Left lung (tissue), 14 donors: ENCODE results near the gene UBA52. TPM values are rescaled to one million over a fixed set of nuclear protein-coding genes. Genes with fewer than 3 reads are reported as not detected.
A peak's percentile ranks its signal among the peaks of the same experiment; 100 is the strongest.
"Not testable (repeated sequence)": the region's sequence is repeated elsewhere in the genome, so short reads cannot be mapped to it uniquely, and the experiment has no call there.

Experiments used
- ATAC-seq: fragments of 200-7000 bp; cut with Tn5 transposase; one replicate; pipeline ENCODE4 v1.9.1; 2020; ENCODE audit warnings: moderate library complexity
- DNase-seq, 4 donors: peaks; one replicate each; pipeline ENCODE4 v3.0.0-alpha.2; 2013 to 2020
- H3K27ac ChIP-seq, 2 donors: fragments of 200-600 bp; sonication (generic) in 1 of 2; one replicate each; pipeline versions ENCODE4 v1.5.0 to v1.8.0; 2020 to 2021
- H3K27me3 ChIP-seq, 2 donors: fragments of 200-600 bp; sonication (generic) in 1 of 2; one replicate each; pipeline versions ENCODE4 v1.5.0 to v1.8.0; 2020 to 2021
- H3K36me3 ChIP-seq, 2 donors: fragments of 200-600 bp; sonication (generic) in 1 of 2; one replicate each; pipeline versions ENCODE4 v1.5.0 to v1.8.0; 2020 to 2021
- H3K4me1 ChIP-seq, 2 donors: fragments of 200-600 bp; one replicate each; pipeline ENCODE4 v1.8.0; 2021
- H3K4me3 ChIP-seq, 2 donors: fragments of 200-600 bp; sonication (generic) in 1 of 2; one replicate each; pipeline versions ENCODE4 v1.5.0 to v1.8.0; 2020 to 2021; ENCODE audit warnings: mild to moderate bottlenecking in 1 of 2
- H3K9me3 ChIP-seq, 2 donors: fragments of 200-600 bp; sonication (generic) in 1 of 2; one replicate each; pipeline versions ENCODE4 v1.5.0 to v1.8.0; 2020 to 2021
- CTCF ChIP-seq, 2 donors: fragments of 200-600 bp; sonication (generic) in 1 of 2; IDR thresholded peaks; one replicate each; pipeline versions ENCODE4 v1.5.0 to v1.8.0; 2021; ENCODE audit warnings: antibody characterized with exemption in 2 of 2
- intact Hi-C, 2 donors: fragments of 100-400 bp; cut with DNase I; formaldehyde crosslinking; loops; one replicate each; pipeline versions ENCODE4 v1.11.2 to v1.14.2; 2022
- long read RNA-seq, 12 donors: library from polyadenylated mRNA in 2 of 12; unstranded in 2 of 12; transcript quantifications; one replicate each; pipeline ENCODE4 v2.0.0 and lab custom pipeline, GENCODE V29; 2019 to 2026
- polyA plus RNA-seq, 6 donors: library from polyadenylated mRNA; unstranded; fragments of 120-200 nt; gene quantifications; one replicate each; pipeline ENCODE4 v1.2.1, GENCODE V29; 2013; ENCODE audit not compliant: insufficient read length in 6 of 6
- total RNA-seq, 2 donors: library from RNA; stranded (reverse); fragmentation: NEBNext Ultra II Directional; extraction: Animal tissue kit (Norgen Biotek cat#: 25700); gene quantifications; one replicate each; pipeline ENCODE4 v1.2.1, GENCODE V29; 2021
- donor health status: DM: no; HTN: yes; CAD: no.
- donor health status: DM: no; HTN: no; CAD: no.

The UBA52 gene
- total RNA-seq = 100 to 1,000 TPM; 922 to 971 TPM
- 1,000 to 10,000 TPM in 1 of 6 donors, 100 to 1,000 TPM in 5; 875 to 1,008 (median 931) TPM for polyA plus RNA-seq
- long read RNA-seq, donor 1, transcript UBA52-202 (5 exons, 2,845 nt) = minor isoform, 290 of 1,311 reads
- long read RNA-seq, donor 1, transcript UBA52-201 (5 exons, 572 nt) = major isoform, 501 of 1,311 reads
- long read RNA-seq, donor 1, transcript UBA52-209 (4 exons, 514 nt) = minor isoform, 277 of 1,311 reads
- long read RNA-seq, donor 1, transcript UBA52-207 (6 exons, 764 nt) = minor isoform, 5 of 1,311 reads
- long read RNA-seq, donor 1, partial matches to known transcripts = 114 of 1,311 reads
- long read RNA-seq, donor 1, other reads (novel, unspliced or antisense) = 117 of 1,311 reads
- long read RNA-seq, donor 2, transcript UBA52-209 (4 exons, 514 nt) = minor isoform, 266 of 1,082 reads
- long read RNA-seq, donor 2, transcript UBA52-201 (5 exons, 572 nt) = major isoform, 360 of 1,082 reads
- long read RNA-seq, donor 2, transcript UBA52-206 (3 exons, 508 nt) = minor isoform, 16 of 1,082 reads
- long read RNA-seq, donor 2, transcript UBA52-202 (5 exons, 2,845 nt) = minor isoform, 206 of 1,082 reads
- long read RNA-seq, donor 2, partial matches to known transcripts = 144 of 1,082 reads
- long read RNA-seq, donor 2, other reads (novel, unspliced or antisense) = 80 of 1,082 reads
- long read RNA-seq, donor 3, transcript UBA52-201 (5 exons, 572 nt) = major isoform, 328 of 865 reads
- long read RNA-seq, donor 3, transcript UBA52-202 (5 exons, 2,845 nt) = minor isoform, 189 of 865 reads
- long read RNA-seq, donor 3, transcript UBA52-209 (4 exons, 514 nt) = minor isoform, 202 of 865 reads
- long read RNA-seq, donor 3, partial matches to known transcripts = 67 of 865 reads
- long read RNA-seq, donor 3, other reads (novel, unspliced or antisense) = 70 of 865 reads
- long read RNA-seq, donor 4, transcript UBA52-209 (4 exons, 514 nt) = minor isoform, 132 of 914 reads
- long read RNA-seq, donor 4, transcript UBA52-201 (5 exons, 572 nt) = major isoform, 507 of 914 reads
- long read RNA-seq, donor 4, transcript UBA52-202 (5 exons, 2,845 nt) = minor isoform, 242 of 914 reads
- long read RNA-seq, donor 4, partial matches to known transcripts = 12 of 914 reads
- long read RNA-seq, donor 4, other reads (novel, unspliced or antisense) = 16 of 914 reads
- long read RNA-seq, donor 5, transcript UBA52-201 (5 exons, 572 nt) = major isoform, 307 of 873 reads
- long read RNA-seq, donor 5, transcript UBA52-209 (4 exons, 514 nt) = minor isoform, 235 of 873 reads
- long read RNA-seq, donor 5, transcript UBA52-202 (5 exons, 2,845 nt) = minor isoform, 157 of 873 reads
- long read RNA-seq, donor 5, partial matches to known transcripts = 81 of 873 reads
- long read RNA-seq, donor 5, other reads (novel, unspliced or antisense) = 86 of 873 reads
- long read RNA-seq, donor 6, transcript UBA52-209 (4 exons, 514 nt) = minor isoform, 261 of 1,055 reads
- long read RNA-seq, donor 6, transcript UBA52-201 (5 exons, 572 nt) = major isoform, 345 of 1,055 reads
- long read RNA-seq, donor 6, transcript UBA52-206 (3 exons, 508 nt) = minor isoform, 7 of 1,055 reads
- long read RNA-seq, donor 6, transcript UBA52-202 (5 exons, 2,845 nt) = minor isoform, 175 of 1,055 reads
- long read RNA-seq, donor 6, partial matches to known transcripts = 151 of 1,055 reads
- long read RNA-seq, donor 6, other reads (novel, unspliced or antisense) = 110 of 1,055 reads
- long read RNA-seq, donor 7, transcript UBA52-202 (5 exons, 2,845 nt) = minor isoform, 103 of 423 reads
- long read RNA-seq, donor 7, transcript UBA52-209 (4 exons, 514 nt) = minor isoform, 122 of 423 reads
- long read RNA-seq, donor 7, transcript UBA52-201 (5 exons, 572 nt) = major isoform, 127 of 423 reads
- long read RNA-seq, donor 7, partial matches to known transcripts = 43 of 423 reads
- long read RNA-seq, donor 7, other reads (novel, unspliced or antisense) = 23 of 423 reads
- long read RNA-seq, donor 8, transcript UBA52-202 (5 exons, 2,845 nt) = minor isoform, 91 of 366 reads
- long read RNA-seq, donor 8, transcript UBA52-209 (4 exons, 514 nt) = minor isoform, 75 of 366 reads
- long read RNA-seq, donor 8, transcript UBA52-201 (5 exons, 572 nt) = major isoform, 157 of 366 reads
- long read RNA-seq, donor 8, partial matches to known transcripts = 7 of 366 reads
- long read RNA-seq, donor 8, other reads (novel, unspliced or antisense) = 34 of 366 reads
- long read RNA-seq, donor 9, partial matches to known transcripts = 0 of 1 reads
- long read RNA-seq, donor 9, other reads (novel, unspliced or antisense) = 0 of 1 reads
- long read RNA-seq, donor 10, transcript UBA52-201 (5 exons, 572 nt) = major isoform, 279 of 586 reads
- long read RNA-seq, donor 10, transcript UBA52-209 (4 exons, 514 nt) = minor isoform, 65 of 586 reads
- long read RNA-seq, donor 10, transcript UBA52-202 (5 exons, 2,845 nt) = minor isoform, 211 of 586 reads
- long read RNA-seq, donor 10, partial matches to known transcripts = 6 of 586 reads
- long read RNA-seq, donor 10, other reads (novel, unspliced or antisense) = 18 of 586 reads
- long read RNA-seq, donor 11 = 0 reads
- long read RNA-seq, donor 12, transcript UBA52-202 (5 exons, 2,845 nt) = minor isoform, 103 of 477 reads
- long read RNA-seq, donor 12, transcript UBA52-201 (5 exons, 572 nt) = major isoform, 193 of 477 reads
- long read RNA-seq, donor 12, transcript UBA52-209 (4 exons, 514 nt) = minor isoform, 121 of 477 reads
- long read RNA-seq, donor 12, partial matches to known transcripts = 15 of 477 reads
- long read RNA-seq, donor 12, other reads (novel, unspliced or antisense) = 42 of 477 reads

DNA sequence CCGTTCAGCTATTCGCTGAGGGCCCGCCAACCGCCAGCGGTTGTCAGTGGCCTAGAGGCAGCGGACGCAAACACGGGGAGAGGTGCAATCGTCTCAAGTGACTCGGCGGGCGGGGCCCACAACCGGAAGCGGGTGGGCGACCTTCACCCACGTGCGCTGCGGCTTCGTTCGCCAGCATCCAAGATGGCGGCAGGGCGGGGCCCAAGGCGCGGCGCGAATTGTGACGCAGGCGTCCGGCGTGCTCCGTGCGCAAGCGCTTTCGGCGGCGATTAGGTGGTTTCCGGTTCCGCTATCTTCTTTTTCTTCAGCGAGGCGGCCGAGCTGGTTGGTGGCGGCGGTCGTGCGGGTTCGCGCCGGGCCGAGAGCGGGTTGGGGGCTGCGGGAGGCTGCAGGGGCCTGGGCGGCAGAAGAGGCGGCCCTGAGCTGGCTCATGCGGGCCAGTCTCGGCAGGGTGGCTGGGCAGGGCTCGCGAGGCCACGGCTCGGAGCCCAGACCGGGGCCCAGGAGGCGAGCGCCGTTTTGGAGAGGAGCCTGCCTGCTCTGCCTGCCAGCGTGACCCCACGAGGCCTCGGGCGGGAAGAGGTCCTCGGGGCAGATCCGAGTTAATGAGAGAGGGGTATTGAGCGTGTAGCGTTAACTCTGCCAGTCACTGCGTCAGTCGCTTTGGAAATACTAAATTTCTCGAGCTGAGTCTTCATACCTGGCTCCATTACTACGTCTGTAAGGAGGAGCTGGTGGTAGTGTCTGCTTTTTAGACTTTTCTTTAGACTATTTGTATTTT, at the start of gene UBA52:
Gene UBA52 (plus strand): TSS at position 294 of the 781 bp plus-strand sequence. CDS start 1,444 bp downstream, outside the sequence.
- Histone ChIP-seq H3K27me3 (no peaks in the 10 kb centered on the region), H3K4me1 (peaks cover 16 to 21% of the 10 kb centered on the region in 2 donors), H3K27ac (peak within 1 kb of the TSS; percentile 64 to 94), H3K4me3 (peak within 1 kb of the TSS; percentile 79 to 89), H3K36me3 (peaks cover 0 to 71% of the 10 kb centered on the region in 2 donors), H3K9me3 (no peaks in the 10 kb centered on the region)
- ATAC-seq (peak; percentile 98), DNase-seq (peak; percentile 96 to 99 (median 98))
- intact Hi-C loops = no loop called here
- TF ChIP-seq CTCF (IDR thresholded peaks at IDR 0.05) = no peak

DNA sequence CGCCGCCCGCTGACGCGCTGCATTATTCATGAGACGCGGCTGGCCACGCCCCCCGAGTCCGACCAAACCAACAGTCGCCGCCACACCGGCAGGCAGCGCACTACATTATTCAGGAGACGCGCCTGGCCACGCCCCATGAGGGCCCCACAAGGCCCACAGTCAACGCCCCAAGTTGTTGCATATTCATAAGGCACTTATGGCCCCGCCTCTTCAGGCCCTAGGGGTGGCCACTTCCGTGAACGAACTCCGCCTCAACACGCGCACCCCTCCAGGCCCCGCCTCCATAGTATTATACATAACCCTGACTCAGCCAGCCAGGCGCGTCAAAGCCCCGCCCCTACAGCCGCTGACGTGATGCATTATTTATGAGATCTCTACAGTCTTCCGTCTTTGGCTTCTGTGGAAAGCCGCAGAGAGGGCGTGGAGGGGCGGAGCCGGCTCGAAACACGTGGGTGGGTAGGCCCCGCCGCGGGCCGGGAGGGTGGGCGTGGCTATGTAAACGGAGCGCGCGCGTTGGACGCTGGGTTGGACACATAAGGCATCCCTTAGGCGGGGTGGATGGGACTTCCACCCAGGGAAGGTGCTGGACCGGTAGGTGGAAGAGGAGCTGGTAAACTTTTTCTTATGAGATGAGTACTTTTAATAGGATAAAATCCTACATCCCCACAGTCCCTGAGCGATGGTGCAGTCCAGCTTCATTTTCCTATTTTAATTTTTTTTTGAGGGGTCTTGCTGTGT, 49.4 kb upstream of the UBA52 start:
- DNase-seq (peak; percentile 100), ATAC-seq (peak; percentile 92)
- TF ChIP-seq CTCF (IDR thresholded peaks at IDR 0.05) = peak in 1 of 2 donors; percentile 37
- Histone ChIP-seq H3K4me1 (peaks cover 17 to 35% of the 10 kb centered on the region in 2 donors), H3K27ac (peak overlapping the region; percentile 92 to 95), H3K4me3 (peak overlapping the region; percentile 81 to 99), H3K9me3 (no peaks in the 10 kb centered on the region), H3K27me3 (no peaks in the 10 kb centered on the region), H3K36me3 (no peaks in the 10 kb centered on the region)
- intact Hi-C loops = no loop called here

GRCh38 chr19:18522862-18523440, 48.7 kb upstream of the UBA52 start:
- H3K27me3 ChIP-seq, H3K36me3 ChIP-seq, DNase-seq, ATAC-seq, H3K9me3 ChIP-seq, intact Hi-C loops: not testable (repeated sequence)
- peak overlapping the region in 1 of 2 donors; percentile 58 for H3K27ac ChIP-seq
- peak overlapping the region in 1 of 2 donors; percentile 25 for H3K4me3 ChIP-seq
- H3K4me1 ChIP-seq = peaks cover 17 to 28% of the 10 kb centered on the region in 2 donors
